ENCODE measurements around the gene SPG21.

The SPG21 gene

GRCh38 chr15:64982472-64982871 is 7.2 kb downstream of the SPG21 start:
- Histone ChIP-seq H3K9me3 (ENCODE audit: control insufficient read depth, low read length) (no peaks in the 10 kb centered on the region), H2AFZ (no peak overlapping the region), H3K27me3 (ENCODE audit: control insufficient read depth, insufficient read depth, low read length) (no peaks in the 10 kb centered on the region), H3K9ac (no peak overlapping the region), H3K4me3 (ENCODE audit: low read depth, low read length) (no peak overlapping the region), H3K4me1 (no peaks in the 10 kb centered on the region), H3K4me2 (ENCODE audit: low read length) (no peak overlapping the region), H3K36me3 (ENCODE audit: control insufficient read depth, insufficient read depth, low read length) (no peaks in the 10 kb centered on the region), H3K79me2 (no peaks in the 10 kb centered on the region), H3K27ac (no peak overlapping the region)
- no peak for TF ChIP-seq CTCF (IDR thresholded peaks at IDR 0.05)

- H3K4me1 ChIP-seq: no peaks in the 10 kb centered on the region
- H3K4me2 ChIP-seq (ENCODE audit: low read length): no peak overlapping the region
- no peak overlapping the region for H3K4me3 ChIP-seq (ENCODE audit: low read depth, low read length)
- H3K79me2 ChIP-seq: no peaks in the 10 kb centered on the region
- H3K9me3 ChIP-seq (ENCODE audit: control insufficient read depth, low read length): no peaks in the 10 kb centered on the region
- H3K36me3 ChIP-seq (ENCODE audit: control insufficient read depth, insufficient read depth, low read length): no peaks in the 10 kb centered on the region
- no peak overlapping the region for H3K9ac ChIP-seq
- no peaks in the 10 kb centered on the region for H3K27me3 ChIP-seq (ENCODE audit: control insufficient read depth, insufficient read depth, low read length)
- TF ChIP-seq CTCF (IDR thresholded peaks at IDR 0.05): no peak
- no peak overlapping the region for H2AFZ ChIP-seq
- no peak overlapping the region for H3K27ac ChIP-seq
Observed at GRCh38 chr15:64981812-64982431, 7.8 kb downstream of the SPG21 start.

GRCh38 chr15:64979252-64979710 is 10.4 kb downstream of the SPG21 start:
- Histone ChIP-seq H2AFZ (no peak overlapping the region), H3K36me3 (ENCODE audit: control insufficient read depth, insufficient read depth, low read length) (no peaks in the 10 kb centered on the region), H3K27ac (no peak overlapping the region), H3K4me2 (ENCODE audit: low read length) (no peak overlapping the region), H3K9me3 (ENCODE audit: control insufficient read depth, low read length) (no peaks in the 10 kb centered on the region), H3K27me3 (ENCODE audit: control insufficient read depth, insufficient read depth, low read length) (no peaks in the 10 kb centered on the region), H3K79me2 (no peaks in the 10 kb centered on the region), H3K4me1 (no peaks in the 10 kb centered on the region), H3K9ac (no peak overlapping the region), H3K4me3 (ENCODE audit: low read depth, low read length) (no peak overlapping the region)
- TF ChIP-seq CTCF (IDR thresholded peaks at IDR 0.05): no peak

GRCh38 chr15:64975390-64975789 is 14.3 kb downstream of the SPG21 start:
- no peak for TF ChIP-seq CTCF (IDR thresholded peaks at IDR 0.05)
- no peak overlapping the region for H2AFZ ChIP-seq
- H3K79me2 ChIP-seq: no peaks in the 10 kb centered on the region
- no peaks in the 10 kb centered on the region for H3K4me1 ChIP-seq
- H3K36me3 ChIP-seq (ENCODE audit: control insufficient read depth, insufficient read depth, low read length): no peaks in the 10 kb centered on the region
- H3K4me2 ChIP-seq (ENCODE audit: low read length): no peak overlapping the region
- H3K27ac ChIP-seq: no peak overlapping the region
- H3K9me3 ChIP-seq (ENCODE audit: control insufficient read depth, low read length): no peaks in the 10 kb centered on the region
- H3K4me3 ChIP-seq (ENCODE audit: low read depth, low read length): no peak overlapping the region
- no peaks in the 10 kb centered on the region for H3K27me3 ChIP-seq (ENCODE audit: control insufficient read depth, insufficient read depth, low read length)
- no peak overlapping the region for H3K9ac ChIP-seq

- no peaks in the 10 kb centered on the region for H3K9me3 ChIP-seq (ENCODE audit: control insufficient read depth, low read length)
- no peaks in the 10 kb centered on the region for H3K36me3 ChIP-seq (ENCODE audit: control insufficient read depth, insufficient read depth, low read length)
Observed at GRCh38 chr15:64970698-64971097, 19.0 kb downstream of the SPG21 start.

More at GRCh38 chr15:64970698-64971097, 19.0 kb downstream of the SPG21 start:
- TF ChIP-seq CTCF (IDR thresholded peaks at IDR 0.05): no peak
- H3K4me3 ChIP-seq (ENCODE audit: low read depth, low read length): no peak overlapping the region
- H3K4me1 ChIP-seq: no peaks in the 10 kb centered on the region
- no peaks in the 10 kb centered on the region for H3K27me3 ChIP-seq (ENCODE audit: control insufficient read depth, insufficient read depth, low read length)
- H3K9ac ChIP-seq: no peak overlapping the region
- H3K4me2 ChIP-seq (ENCODE audit: low read length): no peak overlapping the region
- no peak overlapping the region for H3K27ac ChIP-seq
- no peaks in the 10 kb centered on the region for H3K79me2 ChIP-seq
- H2AFZ ChIP-seq: no peak overlapping the region

All from parathyroid adenoma (tissue), 2 donors.